ENCODE data around the gene PMP22.
"Not testable (repeated sequence)": the region's sequence is repeated elsewhere in the genome, so short reads cannot be mapped to it uniquely, and the experiment has no call there.

Gene PMP22

DNA sequence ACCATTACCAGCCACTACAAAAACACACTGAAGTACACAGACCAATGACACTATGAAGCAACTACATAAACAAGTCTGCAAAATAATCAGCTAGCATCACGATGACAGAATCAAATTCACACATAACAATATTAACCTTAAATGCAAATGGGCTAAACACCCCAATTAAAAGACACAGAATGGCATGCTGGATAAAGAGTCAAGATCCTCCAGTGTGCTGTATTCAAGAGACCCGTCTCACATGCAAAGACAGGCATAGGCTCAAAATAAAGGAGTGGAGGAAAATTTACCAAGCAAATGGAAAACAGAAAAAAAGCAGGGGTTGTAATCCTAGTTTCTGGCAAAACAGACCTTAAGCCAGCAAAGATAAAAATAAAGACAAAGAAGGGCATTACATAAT, 64.6 kb downstream of the PMP22 start:
- DNase-seq = not testable (repeated sequence)

DNA sequence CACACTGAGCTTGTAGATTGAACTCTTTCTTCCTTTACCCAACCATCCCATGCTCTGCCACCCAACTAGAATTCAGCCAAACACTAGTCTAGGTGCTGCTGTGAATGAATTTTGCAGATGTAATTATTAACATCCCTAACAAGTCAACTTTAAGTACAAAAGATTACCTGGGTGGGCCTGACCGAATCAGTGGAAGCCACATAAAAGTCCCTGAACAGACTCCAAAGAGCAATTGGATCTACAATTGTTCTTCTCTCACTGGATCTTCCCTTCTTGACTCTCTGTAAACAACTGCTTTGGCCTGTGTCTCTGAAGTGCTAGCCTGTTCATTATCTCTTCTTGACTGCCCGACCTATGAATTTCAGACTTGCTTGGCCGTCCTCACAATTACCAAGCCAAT, 67.9 kb downstream of the PMP22 start:
- no peak for DNase-seq

DNA sequence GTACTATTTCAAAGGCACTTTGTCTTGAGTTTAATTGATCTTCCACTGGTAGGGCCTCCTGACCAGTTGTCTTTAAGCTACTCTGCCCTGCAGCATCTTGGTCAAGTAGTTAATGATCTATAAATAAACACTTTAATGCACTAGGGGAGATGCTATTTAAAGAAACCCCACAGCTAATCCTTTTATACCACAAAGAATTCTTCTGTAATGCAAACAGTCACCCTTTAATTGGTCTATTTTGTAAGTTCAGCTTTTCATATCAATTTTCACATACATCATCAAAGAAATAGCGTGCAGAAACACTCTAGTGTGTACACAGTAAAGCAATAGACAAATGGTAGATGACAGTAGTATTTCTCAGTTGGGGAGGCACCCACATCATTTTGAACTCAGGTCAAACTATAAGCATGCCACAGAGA, 70.3 kb downstream of the PMP22 start:
- no peak for DNase-seq

DNA sequence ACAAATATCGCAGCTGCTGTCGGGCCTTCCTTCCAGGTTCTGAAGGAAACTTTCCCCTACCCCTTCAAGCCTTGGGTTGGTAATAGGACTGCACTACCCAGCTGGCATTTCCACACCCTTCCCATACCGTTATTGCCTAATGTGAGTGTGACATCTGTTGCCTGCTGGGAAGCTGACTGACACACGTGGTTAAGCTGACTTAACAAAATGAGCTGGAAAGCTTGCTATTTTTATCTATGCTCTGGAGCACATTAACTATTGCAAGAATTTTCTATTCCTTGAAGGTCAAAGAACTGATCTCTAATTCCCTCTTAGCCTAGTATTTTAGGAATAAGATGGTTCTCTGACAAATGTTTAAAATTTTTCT, 79.5 kb downstream of the PMP22 start:
- DNase-seq = no peak

DNA sequence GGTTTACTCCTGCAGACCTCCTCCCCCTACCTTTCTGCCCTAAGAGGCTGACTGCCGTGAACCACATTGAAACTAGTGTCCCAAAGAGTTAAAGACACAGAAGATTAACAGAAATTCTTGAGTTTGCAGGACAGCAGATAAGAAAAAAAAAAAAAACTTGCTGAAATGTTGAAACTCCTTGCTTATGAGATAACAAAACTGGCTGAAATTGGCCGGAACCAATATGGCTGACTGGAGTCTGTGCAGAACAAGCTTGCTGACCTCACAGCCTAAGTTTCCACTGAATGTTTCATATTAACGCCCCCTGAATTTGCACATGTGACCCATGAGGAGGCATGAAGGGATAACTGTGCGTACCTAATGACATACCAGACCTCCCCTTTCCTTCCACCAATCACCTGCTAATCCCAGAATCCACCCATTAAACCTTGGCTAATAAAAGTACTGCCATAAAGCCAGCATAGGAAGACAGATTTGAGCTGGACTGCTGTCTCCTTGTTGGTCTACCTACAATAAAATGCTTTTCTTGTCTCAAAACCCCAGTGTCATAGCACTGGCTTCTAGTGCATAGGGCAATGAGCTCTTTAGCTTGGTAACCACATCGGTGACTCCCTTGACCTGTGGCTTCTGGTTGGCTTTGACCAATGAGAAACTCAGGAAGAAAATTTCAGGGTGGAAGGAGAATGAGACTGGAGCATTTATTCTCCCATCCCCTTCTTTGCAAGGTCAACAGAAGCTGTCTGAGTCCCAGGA, 80.1 kb downstream of the PMP22 start:
- DNase-seq = no peak

DNA sequence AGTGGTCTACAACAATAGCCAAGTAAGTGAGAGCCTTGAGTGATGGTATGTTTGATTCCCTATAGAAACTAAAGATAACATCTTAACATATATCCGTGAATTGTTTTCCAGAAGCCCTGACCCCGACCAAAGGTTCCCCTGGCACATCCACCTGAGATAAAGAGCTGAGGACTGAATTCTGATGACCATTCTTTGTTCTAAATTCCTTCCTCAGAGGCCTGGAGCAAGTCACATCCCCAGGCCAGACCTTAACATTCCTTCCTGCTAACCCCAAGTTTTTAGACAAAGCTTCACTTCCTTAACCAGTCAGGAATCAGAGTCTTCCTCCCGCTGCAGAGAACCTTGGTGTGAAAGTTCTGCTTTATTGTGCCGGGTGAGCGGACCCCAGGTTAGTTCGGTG, 83.3 kb downstream of the PMP22 start:
- no peak for DNase-seq

DNA sequence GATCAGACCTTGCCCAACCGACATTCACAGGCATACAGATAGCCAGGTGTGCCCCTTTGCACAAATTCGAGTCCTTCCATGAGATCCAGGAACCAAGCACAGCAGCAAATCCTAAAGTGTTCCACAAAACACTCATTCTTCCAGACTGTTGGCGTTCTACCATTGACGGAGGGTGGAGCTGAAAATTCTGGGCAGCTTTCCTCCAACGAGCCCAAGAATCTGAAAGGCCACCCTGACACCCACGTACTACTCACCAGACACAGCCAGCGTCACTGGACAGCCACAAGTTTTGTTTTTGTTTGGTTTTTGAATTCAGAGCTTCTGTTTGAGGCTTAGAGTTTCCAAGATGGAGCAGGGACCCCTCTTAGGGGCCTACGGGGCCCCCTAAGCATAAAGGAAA, 83.8 kb downstream of the PMP22 start:
- DNase-seq = no peak

DNA sequence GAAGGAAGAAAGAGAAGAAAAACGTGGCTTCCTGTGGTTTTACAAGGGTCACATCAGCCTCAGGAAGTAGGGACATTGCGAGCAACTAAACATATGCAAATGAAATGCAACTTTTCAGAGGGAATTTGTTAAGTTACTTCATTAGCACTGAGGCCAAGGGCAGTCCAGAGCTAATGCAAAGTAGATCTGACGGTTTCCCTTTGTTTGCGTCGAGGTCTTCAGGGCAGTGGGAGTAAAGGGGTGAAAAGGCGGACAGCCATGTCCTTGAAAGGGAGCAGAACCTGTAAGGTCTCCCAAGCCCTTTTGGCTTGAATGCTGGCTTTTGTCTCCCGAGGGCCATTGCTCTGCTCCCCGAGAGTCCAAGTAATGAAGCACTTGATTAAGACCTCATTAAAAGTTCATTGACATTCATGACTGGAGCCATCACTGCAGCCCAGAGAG, 85.0 kb downstream of the PMP22 start:
- DNase-seq = no peak

Data from CD4-positive, alpha-beta T cell treated with Interleukin-4 for 1 hour (primary cell).